Measurements from ENCODE around the gene AUTS2. TPM values are rescaled to one million over a fixed set of nuclear protein-coding genes. Genes with fewer than 3 reads are reported as not detected.

The AUTS2 gene
- total and polyA plus RNA-seq, 2 of the 8 experiments (the other 6 are each of a cell fraction or from before 2014, with no cell fraction given): 25.9 to 101 TPM

GRCh38 chr7:70457883-70458680 is 859.8 kb downstream of the AUTS2 start:
- Histone ChIP-seq H3K4ac (replicated peaks; ENCODE audit: insufficient read length, low read depth, low read length) (no peak overlapping the region), H3K9me3 (ENCODE audit: insufficient read depth in 2 of 2, low read depth in 1 of 2, low read length in 1 of 2) (no peaks in the 10 kb centered on the region), H3K14ac (ENCODE audit: insufficient read length) (no peak overlapping the region), H3K23me2 (ENCODE audit: low read depth, low read length) (no peaks in the 10 kb centered on the region), H4K91ac (replicated peaks; ENCODE audit: insufficient read length, low read length) (no peak overlapping the region), H2AFZ (ENCODE audit: low read length) (no peak overlapping the region), H2AK5ac (ENCODE audit: low read depth, low read length) (no peak overlapping the region), H3K9ac (replicated peaks in 1 of 4; ENCODE audit: extremely low read depth in 1 of 4, low read depth in 3 of 4, low read length in 3 of 4) (no peak overlapping the region), H3K18ac (ENCODE audit: extremely low read depth, low read length) (no peak overlapping the region), H3K4me2 (ENCODE audit: insufficient read depth in 1 of 2, low read depth in 2 of 2, low read length in 2 of 2) (no peak overlapping the region), H3K36me3 (ENCODE audit: control insufficient read depth in 2 of 4, insufficient read depth in 4 of 4, low read length in 3 of 4) (no peaks in the 10 kb centered on the region), H4K20me1 (replicated peaks in 1 of 2; ENCODE audit: control insufficient read depth in 1 of 2, insufficient read depth in 2 of 2, low read length in 2 of 2) (no peaks in the 10 kb centered on the region), H4K8ac (ENCODE audit: extremely low read depth, insufficient read depth, low read length) (no peak overlapping the region), H2BK5ac (ENCODE audit: low read depth, low read length) (no peak overlapping the region), H2BK12ac (ENCODE audit: low read depth, low read length) (no peak overlapping the region), H3K4me3 (ENCODE audit: extremely low read depth in 1 of 4, insufficient read depth in 2 of 4, low read depth in 3 of 4, low read length in 4 of 4) (no peak overlapping the region), H3K27ac (ENCODE audit: low read depth, low read length) (no peak overlapping the region), H3K79me2 (ENCODE audit: control insufficient read depth in 1 of 2, insufficient read depth in 2 of 2, low read length in 2 of 2) (no peaks in the 10 kb centered on the region), H4K5ac (ENCODE audit: insufficient read length, low read depth, low read length) (no peak overlapping the region), H3K27me3 (replicated peaks in 1 of 4; ENCODE audit: control insufficient read depth in 3 of 4, extremely low read depth in 1 of 4, insufficient read depth in 3 of 4, low read length in 3 of 4) (no peaks in the 10 kb centered on the region), H2BK15ac (ENCODE audit: low read length) (no peak overlapping the region), H3K4me1 (replicated peaks in 1 of 4; ENCODE audit: control insufficient read depth in 3 of 4, insufficient read depth in 4 of 4, low read length in 3 of 4) (no peaks in the 10 kb centered on the region), H3K79me1 (ENCODE audit: low read depth, low read length) (no peaks in the 10 kb centered on the region), H3K56ac (replicated peaks; ENCODE audit: insufficient read length, low read depth, low read length) (no peak overlapping the region), H3K23ac (ENCODE audit: insufficient read length) (no peak overlapping the region), H2BK120ac (replicated peaks; ENCODE audit: low read depth, low read length) (no peak overlapping the region), H2BK20ac (ENCODE audit: low read length) (no peak overlapping the region)
- DNase-seq (ENCODE audit: low read depth in 1 of 2, low spot score in 2 of 2) (no peak), FAIRE-seq (no peak)
- 86% methylated on average over 8 of the region's 8 CpGs; no CpG with 5 or more reads in 1 of the 2 experiments for WGBS, 2 experiments (ENCODE audit: extremely low coverage in 1 of 2, insufficient coverage in 1 of 2, insufficient read length in 1 of 2, insufficient replicate concordance in 2 of 2, low coverage in 1 of 2, low lambda C conversion rate in 2 of 2, missing lambda C conversion rate in 1 of 2)
- TF ChIP-seq, protein P1, sequence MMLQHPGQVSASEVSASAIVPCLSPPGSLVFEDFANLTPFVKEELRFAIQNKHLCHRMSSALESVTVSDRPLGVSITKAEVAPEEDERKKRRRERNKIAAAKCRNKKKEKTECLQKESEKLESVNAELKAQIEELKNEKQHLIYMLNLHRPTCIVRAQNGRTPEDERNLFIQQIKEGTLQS (IDR thresholded peaks at IDR 0.05; ENCODE audit: insufficient read depth, low read depth, low read length): no peak
- no peak for TF ChIP-seq CHD1 (IDR thresholded peaks at IDR 0.05; ENCODE audit: low read depth, low read length)
- TF ChIP-seq POLR2AphosphoS5 (IDR thresholded peaks at IDR 0.05; ENCODE audit: low read depth, low read length): no peak
- TF ChIP-seq SP1 (IDR thresholded peaks at IDR 0.05; ENCODE audit: low read depth, low read length): no peak
- no peak for TF ChIP-seq JUND (IDR thresholded peaks at IDR 0.05; ENCODE audit: low read length)
- TF ChIP-seq RXRA (IDR thresholded peaks at IDR 0.05; ENCODE audit: insufficient read depth, low read depth, low read length): no peak
- no peak for TF ChIP-seq KDM4A (IDR thresholded peaks at IDR 0.05; ENCODE audit: low read depth, low read length, severe bottlenecking)
- TF ChIP-seq TCF12 (IDR thresholded peaks at IDR 0.05; ENCODE audit: low read depth, low read length): no peak
- no peak for TF ChIP-seq SIX5 (IDR thresholded peaks at IDR 0.05; ENCODE audit: low read depth, low read length)
- TF ChIP-seq NANOG (IDR thresholded peaks at IDR 0.05; ENCODE audit: insufficient read depth, low read depth, low read length, poor library complexity, severe bottlenecking): no peak
- TF ChIP-seq RNF2 (IDR thresholded peaks at IDR 0.05; ENCODE audit: borderline replicate concordance, low read depth, low read length, missing control alignments, poor library complexity, severe bottlenecking): no peak
- TF ChIP-seq CHD2 (IDR thresholded peaks at IDR 0.05; ENCODE audit: low read length): no peak
- POLR2A ChIA-PET (ENCODE audit: partially characterized antibody): no interaction called here
- CTCF ChIA-PET (ENCODE audit: partially characterized antibody): interaction anchor here (0.8 to 1.6 kb wide), 2 partner anchors 10 to 47 kb away, joined by 3 read pairs; no protein-coding TSS in a partner anchor
